GM21367 (cell line): Measurements from ENCODE around the gene RPL35A.
"Not testable (repeated sequence)": the region's sequence is repeated elsewhere in the genome, so short reads cannot be mapped to it uniquely, and the experiment has no call there.

Experiments used
- ATAC-seq: cut with Tn5 transposase; IDR thresholded peaks from one replicate; pipeline ENCODE4 v1.9.1; 2021; ENCODE audit not compliant: unreplicated experiment

Gene RPL35A

DNA sequence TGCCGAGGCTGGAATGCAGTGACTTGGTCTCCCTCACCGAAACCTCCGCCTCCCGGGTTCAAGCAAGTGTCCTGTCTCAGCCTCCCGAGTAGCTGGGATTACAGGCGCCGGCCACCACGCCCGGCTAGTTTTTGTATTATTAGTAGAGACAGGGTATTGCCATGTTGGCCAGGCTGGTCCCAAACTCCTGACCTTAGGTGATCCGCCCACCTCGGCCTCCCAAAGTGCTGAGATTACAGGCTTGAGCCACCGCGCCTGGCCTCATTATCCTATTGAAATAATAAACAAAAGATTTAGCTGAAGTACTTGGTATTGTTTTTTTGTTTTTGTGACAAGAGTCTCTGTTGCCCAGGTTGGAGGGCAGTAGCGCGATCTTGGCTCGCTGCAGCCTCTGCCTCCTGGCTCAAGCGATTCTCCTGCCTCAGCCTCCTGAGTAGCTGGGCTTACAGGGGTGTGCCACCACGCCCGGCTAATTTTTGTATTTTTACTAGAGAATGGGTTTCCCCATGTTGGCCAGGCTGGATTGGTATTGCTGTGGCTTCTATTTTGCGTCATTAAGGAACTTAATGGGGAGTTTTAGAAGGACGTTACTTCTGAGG is 1.5 kb downstream of the RPL35A start:
- no peak for ATAC-seq

DNA sequence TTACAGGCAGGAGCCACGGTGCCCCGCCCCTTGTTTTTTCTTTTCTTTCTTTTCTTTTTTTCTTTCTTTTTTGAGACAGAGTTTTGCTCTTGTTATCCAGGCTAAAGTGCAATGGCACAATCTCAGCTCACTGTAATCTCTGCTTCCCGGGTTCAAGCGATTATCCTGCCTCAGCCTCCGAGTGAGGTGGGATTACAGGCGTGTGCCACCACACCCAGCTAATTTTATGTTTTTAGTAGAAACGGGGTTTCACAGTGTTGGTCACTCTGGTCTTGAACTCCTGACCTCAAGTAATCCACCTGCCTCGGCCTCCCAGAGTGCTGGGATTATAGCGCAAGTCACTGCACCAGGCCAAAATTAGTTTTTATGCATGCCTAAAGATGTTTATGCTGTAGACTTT is 2.5 kb downstream of the RPL35A start:
- no peak for ATAC-seq

DNA sequence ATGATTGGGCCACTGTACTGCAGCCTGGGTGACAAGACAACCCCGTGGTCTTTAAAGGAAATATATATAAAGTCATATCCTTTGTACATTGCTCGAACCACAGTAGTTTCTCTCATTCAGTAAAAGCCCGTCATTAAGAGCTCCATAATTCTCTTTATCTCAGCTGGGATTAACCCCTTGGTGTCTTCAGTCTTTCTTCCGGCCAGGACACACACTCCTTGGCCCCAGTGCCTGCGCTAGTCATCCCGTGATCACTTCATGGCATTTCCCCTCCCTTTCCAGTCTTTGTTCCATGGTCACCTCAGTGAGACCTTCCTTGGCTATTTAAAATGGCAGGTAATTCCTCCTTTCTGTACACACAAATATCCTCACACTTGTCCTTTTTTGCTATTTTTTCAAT is 3.3 kb downstream of the RPL35A start:
- ATAC-seq: no peak

DNA sequence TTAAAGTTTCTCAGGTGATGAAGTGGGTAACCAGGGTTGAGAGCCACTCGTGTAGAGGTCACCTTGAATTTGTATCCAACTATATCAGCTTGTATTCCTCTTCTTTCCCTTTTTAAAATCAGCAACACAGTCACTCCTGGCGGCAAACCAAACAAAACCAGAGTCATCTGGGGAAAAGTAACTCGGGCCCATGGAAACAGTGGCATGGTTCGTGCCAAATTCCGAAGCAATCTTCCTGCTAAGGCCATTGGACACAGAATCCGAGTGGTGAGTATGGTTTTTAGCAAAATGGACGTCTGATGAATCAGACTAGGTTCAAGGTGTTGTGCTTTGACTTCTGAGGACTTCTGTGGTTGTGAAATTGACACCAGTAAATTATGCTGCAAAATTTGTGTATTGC is 3.9 kb downstream of the RPL35A start:
- ATAC-seq: no peak

DNA sequence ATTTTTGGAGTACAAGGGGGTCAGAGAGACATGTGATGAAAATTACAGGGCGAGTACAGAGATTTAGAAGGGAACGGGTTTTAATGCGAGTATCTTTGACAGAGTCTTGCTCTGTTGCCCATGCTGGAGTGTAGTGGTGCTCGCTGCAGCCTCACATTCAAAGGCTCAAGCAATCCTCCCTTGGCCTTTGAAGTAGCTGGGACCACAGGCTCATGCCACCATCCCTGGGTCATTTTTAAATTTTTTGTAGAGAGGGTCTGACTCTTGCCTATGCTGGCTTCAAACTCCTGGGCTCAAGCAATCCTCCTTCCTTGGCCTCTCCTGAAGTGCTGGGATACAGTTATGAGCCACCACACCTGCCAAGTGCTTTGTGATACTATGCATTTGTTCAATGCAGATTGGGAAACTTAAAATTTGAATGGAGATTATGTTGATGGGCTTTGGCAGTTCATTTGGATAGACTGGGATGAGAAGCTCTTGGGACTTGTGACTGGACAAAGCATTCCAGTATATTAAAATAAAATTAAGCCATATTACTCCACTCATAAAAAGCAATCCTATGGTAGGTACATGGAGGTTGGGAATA is 6.0 kb downstream of the RPL35A start:
- ATAC-seq: no peak

DNA sequence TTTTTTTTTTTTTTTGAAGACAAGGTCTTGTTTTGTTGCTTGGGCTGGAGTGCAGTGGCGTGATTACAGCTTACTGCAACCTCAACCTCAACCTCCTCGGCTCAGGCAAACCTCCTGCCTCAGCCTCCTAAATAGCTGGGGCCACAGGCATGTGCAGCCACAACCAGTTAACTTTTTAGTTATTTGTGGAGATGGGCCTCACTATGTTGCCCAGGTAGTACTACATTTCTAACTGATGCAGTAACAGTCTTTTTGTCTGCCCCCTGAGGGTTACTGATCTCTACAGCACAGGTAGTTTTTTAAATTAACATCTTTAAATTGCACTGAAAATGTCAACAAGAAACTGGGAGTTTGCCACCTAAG is 6.6 kb downstream of the RPL35A start:
- no peak for ATAC-seq

DNA sequence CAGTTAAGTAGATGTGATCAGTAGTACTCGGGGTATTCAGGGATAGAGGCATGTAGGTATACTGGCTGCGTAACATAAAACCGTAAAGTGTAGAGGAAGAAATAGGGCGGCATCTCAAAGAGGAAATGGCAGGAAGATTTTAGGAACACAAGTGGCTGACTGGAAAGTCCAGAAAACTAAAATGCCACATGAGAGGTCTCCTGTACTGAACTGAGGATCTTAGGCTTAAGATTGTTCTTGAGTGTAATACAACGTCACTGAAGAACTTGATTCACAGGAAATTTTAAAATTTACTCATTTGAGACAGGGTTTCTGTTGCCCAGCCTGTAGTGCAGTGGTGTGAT is 7.8 kb downstream of the RPL35A start:
- no peak for ATAC-seq

DNA sequence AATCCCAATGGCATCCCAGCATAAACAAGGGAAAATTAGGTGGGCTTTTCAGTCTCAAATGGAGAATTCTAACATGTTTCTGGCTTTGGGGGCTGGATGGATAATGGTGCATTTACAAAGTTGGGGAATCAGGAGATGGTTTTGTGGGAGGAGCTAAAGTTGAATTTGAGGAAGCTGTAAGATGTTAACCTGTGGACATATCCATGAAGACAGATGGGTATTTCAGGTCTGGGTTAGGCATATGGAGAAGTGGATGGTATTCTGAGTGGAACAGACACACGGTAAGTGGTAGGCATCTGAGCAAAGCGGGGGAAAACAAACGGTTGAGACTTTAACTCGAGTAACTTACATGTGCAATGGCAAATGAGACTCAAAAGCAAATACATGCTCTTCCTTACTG is 8.4 kb downstream of the RPL35A start:
- ATAC-seq: no peak

DNA sequence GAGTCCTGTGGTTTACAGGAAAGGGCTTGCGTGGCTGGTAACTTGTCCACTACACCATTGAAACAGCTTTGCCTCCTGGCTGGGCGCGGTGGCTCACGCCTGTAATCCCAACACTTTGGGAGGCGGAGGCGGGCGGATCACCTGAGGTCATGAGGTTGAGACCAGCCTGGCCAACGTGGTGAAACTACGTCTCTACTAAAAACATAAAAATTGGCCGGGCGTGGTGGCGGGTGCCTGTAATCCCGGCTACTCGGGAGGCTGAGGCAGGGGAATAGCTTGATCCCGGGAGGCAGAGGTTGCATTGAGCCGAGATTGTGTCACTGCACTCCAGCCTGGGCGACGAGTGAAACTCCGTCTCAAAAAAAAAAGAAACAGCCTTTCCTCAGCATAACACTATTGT is 8.9 kb downstream of the RPL35A start:
- not testable (repeated sequence) for ATAC-seq

DNA sequence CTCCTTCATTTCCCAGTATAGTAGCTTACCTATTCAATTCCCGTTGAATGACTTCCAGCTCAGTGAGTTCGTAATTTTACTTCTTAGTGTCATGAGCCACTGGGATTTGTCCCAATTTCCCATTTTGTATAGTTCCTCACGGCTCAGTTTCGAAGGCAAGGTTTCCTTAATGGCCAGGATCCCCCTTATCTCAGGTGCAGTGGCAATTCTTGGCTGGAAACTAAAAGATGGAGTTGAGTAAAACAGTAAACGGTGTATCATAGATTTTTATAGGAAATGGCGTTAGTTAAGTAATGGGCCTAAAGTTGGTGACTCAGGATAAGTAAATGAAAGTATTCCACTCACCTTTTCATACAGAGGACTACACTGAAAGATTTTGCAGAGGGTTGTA is 9.5 kb downstream of the RPL35A start:
- no peak for ATAC-seq

DNA sequence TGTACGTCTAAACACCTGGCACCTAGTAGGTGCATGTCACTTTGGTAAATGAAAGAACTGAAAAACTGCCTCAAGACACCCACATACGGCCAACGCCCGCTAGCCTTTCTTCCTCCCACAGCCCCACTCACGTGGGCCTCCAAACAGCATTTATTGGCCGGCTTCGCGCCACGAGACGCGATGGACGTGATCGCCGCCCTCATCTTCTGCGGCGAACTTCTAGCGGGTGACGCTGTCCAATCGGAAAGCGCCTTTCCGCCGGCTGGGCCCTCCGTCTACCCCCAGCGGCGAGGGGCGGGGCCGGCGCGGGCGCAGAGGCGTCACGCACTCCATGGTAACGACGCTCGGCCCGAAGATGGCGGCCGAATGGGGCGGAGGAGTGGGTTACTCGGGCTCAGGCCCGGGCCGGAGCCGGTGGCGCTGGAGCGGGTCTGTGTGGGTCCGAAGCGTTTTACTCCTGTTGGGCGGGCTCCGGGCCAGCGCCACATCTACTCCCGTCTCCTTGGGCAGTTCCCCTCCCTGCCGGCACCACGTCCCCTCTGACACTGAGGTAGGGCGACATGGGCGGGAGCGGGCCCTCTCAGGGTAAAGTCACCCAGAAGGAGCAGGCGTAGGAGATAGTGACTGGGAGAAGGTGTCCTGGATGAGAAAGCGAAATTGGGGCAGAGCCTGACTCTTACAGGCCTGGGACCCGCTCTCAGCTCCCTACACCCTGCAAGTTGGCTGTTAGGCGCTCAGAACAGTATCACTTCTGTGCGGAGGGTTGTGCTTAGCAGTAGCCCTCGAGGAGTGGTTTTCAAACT is 10.1 kb downstream of the RPL35A start, which contains the start of gene LMLN:
TSS of gene LMLN (plus strand) at position 327 of the 803 bp plus-strand sequence. CDS start at position 356, 29 bp downstream.
- peak; percentile 98 for ATAC-seq

DNA sequence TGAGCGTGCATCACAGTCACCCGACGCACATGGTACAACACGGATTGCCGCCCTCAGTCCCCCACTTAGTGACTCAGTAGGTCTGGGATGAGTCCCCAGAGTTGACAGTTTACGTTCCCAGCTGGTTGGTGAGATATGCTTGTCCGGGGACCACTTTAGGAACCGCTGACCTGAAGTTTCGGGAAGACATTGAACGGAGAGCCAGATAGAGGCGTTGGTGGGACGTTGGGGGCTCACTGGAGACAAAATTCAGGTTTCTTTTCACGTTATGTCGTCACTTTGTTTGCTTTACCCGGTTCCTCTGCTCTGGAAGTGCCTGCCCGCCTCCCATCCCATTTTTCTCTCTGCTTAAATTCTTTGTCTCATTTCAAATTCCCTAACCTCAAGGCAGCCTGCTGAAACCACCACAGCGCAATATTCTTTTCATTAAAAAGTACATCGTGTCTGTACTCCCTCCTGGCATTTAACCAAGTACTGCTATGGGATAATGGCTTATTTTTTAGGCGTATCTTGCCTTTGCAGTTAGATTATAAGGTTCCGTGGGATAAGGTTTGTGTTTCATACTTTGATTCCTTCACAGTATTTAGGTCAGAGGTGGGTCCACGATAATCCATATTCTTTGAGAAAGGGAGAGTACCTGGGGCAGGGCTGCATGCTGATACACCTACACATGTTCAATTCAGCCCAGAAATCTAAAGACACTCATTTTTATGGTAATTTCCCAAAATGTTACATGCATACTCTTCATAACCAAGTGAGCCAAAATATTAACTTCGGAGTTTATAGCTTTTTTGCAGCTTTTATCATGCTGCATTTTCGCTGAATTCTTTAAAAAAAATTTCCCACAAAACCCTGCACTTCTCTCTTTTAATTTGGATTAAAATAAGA is 10.9 kb downstream of the RPL35A start:
- no peak for ATAC-seq

DNA sequence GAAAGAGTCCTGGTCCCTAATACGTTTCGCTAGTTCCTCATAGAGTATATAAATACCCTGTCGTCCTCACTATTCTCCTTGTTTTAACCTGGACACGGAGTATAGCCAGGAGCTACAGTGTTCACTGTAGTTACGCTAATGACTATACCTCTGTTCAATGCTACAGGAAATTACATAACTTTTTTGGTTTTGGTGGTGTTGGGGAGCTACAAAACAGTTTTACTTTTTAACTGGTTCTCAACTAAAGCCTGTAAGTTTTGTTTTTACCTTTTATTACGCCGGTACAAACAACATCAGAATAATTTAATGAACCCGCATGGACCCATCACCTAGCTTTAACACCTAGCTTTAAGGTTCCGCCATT is 11.6 kb downstream of the RPL35A start:
- no peak for ATAC-seq

DNA sequence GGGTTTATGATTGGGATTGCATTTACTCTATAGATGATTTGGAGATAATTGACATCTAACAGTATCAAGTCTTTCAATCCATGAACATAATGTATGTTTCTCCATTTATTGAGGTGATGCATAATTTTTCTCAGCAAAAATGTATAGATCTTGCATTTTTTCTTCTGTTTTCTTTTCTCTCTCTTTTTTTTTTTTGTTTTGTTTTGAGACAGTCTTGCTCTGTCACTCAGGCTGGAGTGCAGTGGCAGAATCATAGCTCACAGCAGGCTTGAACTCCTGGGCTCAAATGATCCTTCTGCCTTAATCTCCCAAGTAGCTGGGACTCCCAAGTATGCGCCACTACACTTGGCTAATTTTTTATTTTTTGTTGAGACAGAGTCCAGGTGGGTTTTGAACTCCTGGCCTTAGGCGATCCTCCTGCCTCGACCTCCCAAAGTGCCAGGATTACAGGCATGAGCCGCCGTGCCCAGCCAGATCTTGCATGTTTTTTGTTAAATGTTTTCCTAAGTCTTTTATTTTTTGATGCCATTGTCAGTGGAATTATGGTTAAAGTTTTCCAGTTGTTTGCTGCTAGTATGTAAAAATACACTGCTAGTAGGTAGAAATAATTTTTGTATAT is 13.1 kb downstream of the RPL35A start:
- no peak for ATAC-seq

DNA sequence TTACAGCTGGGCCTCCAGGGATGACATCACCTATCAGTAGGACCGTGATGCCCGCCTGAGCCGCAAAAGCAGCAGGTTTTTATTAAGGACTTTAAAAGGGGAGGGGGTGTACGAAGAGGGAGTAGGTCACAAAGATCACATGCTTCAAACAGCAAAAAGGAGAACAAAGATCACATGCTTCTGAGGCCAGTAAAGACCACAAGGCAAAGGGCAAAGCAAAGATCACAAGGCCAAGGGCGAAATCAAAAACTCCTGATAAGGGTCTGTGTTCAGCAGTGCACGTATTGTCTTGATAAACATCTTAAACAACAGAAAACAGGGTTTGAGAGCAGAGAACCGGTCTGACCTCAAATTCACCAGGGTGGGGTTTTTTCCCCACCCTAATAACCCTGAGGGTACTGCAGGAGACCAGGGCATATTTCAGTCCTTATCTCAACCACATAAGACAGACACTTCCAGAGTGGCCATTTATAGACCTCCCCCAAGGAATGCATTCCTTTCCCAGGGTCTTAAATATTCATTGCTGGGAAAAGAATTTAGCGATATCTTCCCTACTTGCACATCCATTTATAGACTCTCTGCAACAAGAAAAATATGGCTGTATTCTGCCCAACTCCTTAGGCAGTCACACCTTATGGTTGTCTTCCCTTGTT is 17.5 kb downstream of the RPL35A start:
- ATAC-seq: not testable (repeated sequence)

DNA sequence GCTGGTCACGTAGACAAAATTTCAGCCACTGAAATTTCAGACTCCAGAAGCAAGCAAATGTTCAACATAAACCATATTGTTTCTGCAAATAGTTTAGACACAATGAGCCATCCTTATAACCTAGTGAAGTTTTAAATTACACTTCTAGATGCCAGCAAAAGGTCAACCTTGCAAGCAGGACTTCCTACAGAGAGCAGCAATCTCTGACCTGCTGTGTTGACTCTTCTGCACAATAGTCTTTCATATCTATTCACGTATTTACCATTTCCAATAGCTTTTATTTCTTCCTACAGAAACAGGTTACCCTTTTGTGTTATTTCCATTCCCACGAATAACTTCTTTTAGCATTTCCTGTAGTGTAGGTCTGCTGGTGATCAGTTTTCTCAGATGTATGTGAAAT is 20.6 kb downstream of the RPL35A start:
- no peak for ATAC-seq

DNA sequence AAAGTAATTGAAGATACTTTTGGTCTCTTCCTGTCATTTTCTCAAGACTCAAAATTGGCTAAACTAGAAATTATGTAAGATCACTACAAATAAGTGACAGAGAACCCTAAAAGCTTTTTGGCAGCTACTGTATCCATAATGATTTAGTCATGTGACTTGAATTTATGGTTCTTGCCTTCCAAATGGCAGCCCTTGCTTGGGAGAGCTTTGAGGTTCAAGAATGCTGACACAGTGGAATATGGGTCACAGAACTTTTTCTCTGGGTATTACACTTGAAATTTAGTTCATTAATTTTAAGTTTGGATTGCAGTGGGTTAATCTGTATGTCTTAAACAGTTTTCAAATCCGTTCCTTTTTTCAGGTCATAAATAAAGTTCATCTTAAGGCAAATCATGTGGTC is 24.0 kb downstream of the RPL35A start:
- no peak for ATAC-seq

DNA sequence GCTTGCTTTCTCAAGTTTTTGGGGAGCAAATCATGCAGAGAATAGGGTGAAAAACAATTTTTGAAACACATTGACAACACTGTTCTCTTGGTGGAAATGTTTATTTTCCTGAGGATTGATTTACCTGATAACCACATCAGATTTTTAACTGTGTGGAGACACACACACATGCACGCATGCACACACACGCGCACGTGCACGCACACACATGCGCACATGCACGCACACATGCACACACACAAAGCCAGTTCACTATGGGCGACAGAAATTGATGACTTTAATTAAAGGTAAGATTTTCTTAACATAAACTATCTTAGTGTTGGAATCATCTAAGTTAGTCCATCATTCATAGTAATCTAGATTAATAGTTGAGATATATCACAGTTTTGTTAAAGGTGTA is 25.3 kb downstream of the RPL35A start:
- no peak for ATAC-seq

DNA sequence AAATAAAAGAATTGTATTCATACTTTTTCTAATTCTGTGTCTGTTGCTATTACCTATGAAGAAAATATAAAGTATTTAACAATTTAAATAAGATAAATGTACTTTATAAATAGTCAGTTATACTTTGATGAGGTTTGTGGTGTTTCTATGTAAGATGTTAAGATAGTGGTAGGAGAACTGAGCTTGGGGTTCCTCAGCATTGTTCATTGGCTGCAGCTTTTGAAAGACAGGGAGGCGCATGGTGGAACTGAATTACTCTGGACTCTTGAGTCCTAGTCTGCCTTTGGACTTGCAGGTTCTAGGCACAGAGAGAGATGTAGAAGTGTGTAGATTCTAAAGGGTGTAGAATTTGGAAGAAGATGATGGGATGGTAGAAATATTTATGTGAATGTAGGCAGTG is 33.1 kb downstream of the RPL35A start:
- no peak for ATAC-seq

DNA sequence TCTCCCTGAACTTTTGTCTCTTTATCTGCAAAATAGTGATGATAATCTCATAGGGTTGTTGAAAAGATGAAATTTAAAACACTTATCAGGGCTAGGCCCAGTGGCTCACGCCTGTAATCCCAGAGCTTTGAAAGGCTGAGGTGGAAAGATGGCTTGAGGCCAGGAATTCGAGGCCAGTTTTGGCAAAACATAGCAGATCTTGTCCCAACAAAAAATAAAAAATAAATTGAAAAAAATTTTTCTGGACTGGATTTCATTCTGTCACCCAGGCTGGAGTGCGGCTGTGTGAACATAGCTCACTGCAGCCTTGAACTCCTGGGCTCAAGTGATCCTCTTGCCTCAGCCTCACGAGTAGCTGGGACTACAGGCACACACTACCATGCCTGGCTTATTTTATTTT is 39.7 kb downstream of the RPL35A start:
- no peak for ATAC-seq

DNA sequence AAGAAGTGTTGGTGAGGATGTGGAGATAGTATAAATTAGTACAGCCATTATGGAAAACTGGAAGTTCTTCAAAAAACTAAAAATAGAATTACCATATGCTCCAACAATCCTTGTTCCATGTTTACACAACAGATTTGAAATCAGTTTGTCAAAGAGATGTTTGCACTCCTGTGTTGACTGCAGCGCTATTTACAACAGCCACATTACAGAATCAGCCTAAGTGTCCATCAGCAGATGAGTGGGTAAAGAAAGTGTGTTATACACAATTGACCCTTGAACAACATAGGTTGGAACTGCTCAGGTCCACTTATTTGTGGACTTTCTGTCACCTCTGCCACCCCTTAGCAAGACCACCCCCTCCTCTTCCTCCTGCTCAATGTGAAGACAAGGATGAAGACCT is 44.7 kb downstream of the RPL35A start:
- no peak for ATAC-seq
